SK-N-SH treated with all-trans-retinoic acid at 6 μM for 48 hours (cell line): ENCODE measurements around the gene NAA20.

Experiments used
- ATAC-seq: fragments of 200-7000 bp; cut with Tn5 transposase; 3 replicates; pipeline ENCODE4 v1.9.1; 2020; ENCODE audit warnings: mild to moderate bottlenecking, moderate library complexity
- ARNTL ChIP-seq: fragments of 450-650 bp; formaldehyde crosslinking; IDR thresholded peaks from 2 replicates; pipeline ENCODE4 v1.5.0; 2020; ENCODE audit warnings: low read depth, mild to moderate bottlenecking, moderate library complexity, borderline replicate concordance
- BACH2 ChIP-seq: fragments of 250-450 bp; sonication (Bioruptor Pico); IDR thresholded peaks from 2 replicates; pipeline ENCODE4 v1.9.0; 2021; ENCODE audit warnings: mild to moderate bottlenecking, borderline replicate concordance
- CSDC2 ChIP-seq: fragments of 250-450 bp; sonication (Bioruptor Pico); IDR thresholded peaks from 2 replicates; pipeline ENCODE4 v1.5.0; 2020; ENCODE audit warnings: mild to moderate bottlenecking, moderate library complexity
- CSRNP3 ChIP-seq: fragments of 250-450 bp; sonication (Bioruptor Pico); IDR thresholded peaks from 2 replicates; pipeline ENCODE4 v1.5.1; 2021; ENCODE audit warnings: mild to moderate bottlenecking, moderate library complexity
- ESRRG ChIP-seq: fragments of 250-450 bp; sonication (Bioruptor Pico); IDR thresholded peaks from 2 replicates; pipeline ENCODE4 v1.6.1; 2021; ENCODE audit warnings: mild to moderate bottlenecking
- GLIS3 ChIP-seq: fragments of 250-450 bp; sonication (Bioruptor Pico); IDR thresholded peaks from 2 replicates; pipeline ENCODE4 v1.5.0; 2020; ENCODE audit warnings: mild to moderate bottlenecking, moderate library complexity
- ISL1 ChIP-seq: fragments of 250-450 bp; sonication (Bioruptor Pico); IDR thresholded peaks from 2 replicates; pipeline ENCODE4 v2.1.2; 2022; ENCODE audit warnings: mild to moderate bottlenecking, moderate library complexity
- OSR1 ChIP-seq: fragments of 250-450 bp; sonication (Bioruptor Pico); IDR thresholded peaks from 2 replicates; pipeline ENCODE4 v1.8.0; 2022; ENCODE audit warnings: moderate library complexity, mild to moderate bottlenecking, inconsistent platforms
- PATZ1 ChIP-seq: fragments of 250-450 bp; sonication (Bioruptor Pico); IDR thresholded peaks from 2 replicates; pipeline ENCODE4 v1.8.0; 2020; ENCODE audit warnings: mild to moderate bottlenecking, moderate library complexity, borderline replicate concordance
- POU6F1 ChIP-seq: fragments of 250-450 bp; sonication (Bioruptor Pico); IDR thresholded peaks from 2 replicates; pipeline ENCODE4 v1.8.0; 2021; ENCODE audit warnings: low read depth, mild to moderate bottlenecking, moderate library complexity, borderline replicate concordance
- PPARA ChIP-seq: fragments of 250-450 bp; sonication (Bioruptor Pico); IDR thresholded peaks from 2 replicates; pipeline ENCODE4 v1.5.0; 2020; ENCODE audit warnings: mild to moderate bottlenecking, borderline replicate concordance
- RARB ChIP-seq: fragments of 250-450 bp; sonication (Bioruptor Pico); IDR thresholded peaks from 2 replicates; pipeline ENCODE4 v1.8.0; 2021; ENCODE audit warnings: mild to moderate bottlenecking, moderate library complexity
- SNAI2 ChIP-seq: fragments of 250-450 bp; sonication (Bioruptor Pico); IDR thresholded peaks from 2 replicates; pipeline ENCODE4 v1.5.0; 2020; ENCODE audit warnings: mild to moderate bottlenecking, moderate library complexity
- TCF4 ChIP-seq: fragments of 250-450 bp; sonication (Bioruptor Pico); IDR thresholded peaks from 2 replicates; pipeline ENCODE4 v1.8.0; 2021; ENCODE audit warnings: mild to moderate bottlenecking, moderate library complexity, borderline replicate concordance
- TOX ChIP-seq: fragments of 250-450 bp; sonication (Bioruptor Pico); IDR thresholded peaks from 2 replicates; pipeline ENCODE4 v1.8.0; 2021; ENCODE audit warnings: mild to moderate bottlenecking, moderate library complexity, borderline replicate concordance
- TSHZ2 ChIP-seq: fragments of 250-450 bp; sonication (Bioruptor Pico); IDR thresholded peaks from 2 replicates; pipeline ENCODE4 v1.5.0; 2020; ENCODE audit warnings: mild to moderate bottlenecking, moderate library complexity
- ZC3H10 ChIP-seq: fragments of 250-450 bp; sonication (Bioruptor Pico); IDR thresholded peaks from 2 replicates; pipeline ENCODE4 v1.5.1; 2021; ENCODE audit warnings: mild to moderate bottlenecking, moderate library complexity
- ZFP30 ChIP-seq: fragments of 450-650 bp; formaldehyde crosslinking; IDR thresholded peaks from 2 replicates; pipeline ENCODE4 v1.5.0; 2022; ENCODE audit warnings: mild to moderate bottlenecking, moderate library complexity
- ZNF565 ChIP-seq: fragments of 450-650 bp; formaldehyde crosslinking; conservative IDR thresholded peaks from 2 replicates; pipeline ENCODE4 v1.5.0; 2020; ENCODE audit warnings: low read depth, mild to moderate bottlenecking, moderate library complexity
- ZNF70 ChIP-seq: fragments of 450-650 bp; formaldehyde crosslinking; IDR thresholded peaks from 2 replicates; pipeline ENCODE4 v1.5.0; 2020; ENCODE audit warnings: mild to moderate bottlenecking, moderate library complexity
- TF ChIP-seq, protein P1 (sequence below): fragments of 250-450 bp; sonication (Bioruptor Pico); IDR thresholded peaks from 2 replicates; pipeline ENCODE4 v1.5.1; 2020; ENCODE audit warnings: low read depth, mild to moderate bottlenecking, moderate library complexity

NAA20 gene

DNA sequence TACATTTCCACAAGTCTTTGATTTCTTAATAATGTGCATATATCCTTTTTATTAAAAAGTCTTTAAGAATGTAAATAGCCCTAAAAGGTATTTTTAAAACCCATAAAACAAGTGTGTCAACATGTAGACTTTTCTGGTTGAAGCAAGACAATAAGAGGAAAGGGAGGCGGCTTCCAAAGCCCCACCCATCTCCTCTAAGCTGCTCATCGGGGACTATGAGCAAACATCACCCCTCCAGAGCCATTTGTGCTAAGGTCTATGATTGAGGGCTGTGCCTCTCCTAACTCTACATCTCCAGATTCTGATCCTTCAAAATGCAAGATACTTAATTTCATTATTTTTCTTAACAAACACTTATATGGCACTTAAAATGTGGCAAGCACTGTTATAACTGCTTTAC, 2.5 kb upstream of the NAA20 start:
- ATAC-seq: no peak
- TF ChIP-seq ZNF565 (no peak), BACH2 (CRISPR knock-in tag) (no peak), ZFP30 (CRISPR knock-in tag) (no peak), TCF4 (CRISPR knock-in tag) (no peak)

GRCh38 chr20:20017844-20018185, 653 bp downstream of the NAA20 start:
- no peak for TF ChIP-seq PPARA (CRISPR knock-in tag)
- no peak for TF ChIP-seq ISL1
- no peak for TF ChIP-seq ARNTL
- TF ChIP-seq ESRRG (CRISPR knock-in tag): no peak
- no peak for TF ChIP-seq RARB (CRISPR knock-in tag)
- TF ChIP-seq BACH2 (CRISPR knock-in tag): no peak
- no peak for TF ChIP-seq CSRNP3
- no peak for TF ChIP-seq TOX (CRISPR knock-in tag)
- TF ChIP-seq, protein P1, sequence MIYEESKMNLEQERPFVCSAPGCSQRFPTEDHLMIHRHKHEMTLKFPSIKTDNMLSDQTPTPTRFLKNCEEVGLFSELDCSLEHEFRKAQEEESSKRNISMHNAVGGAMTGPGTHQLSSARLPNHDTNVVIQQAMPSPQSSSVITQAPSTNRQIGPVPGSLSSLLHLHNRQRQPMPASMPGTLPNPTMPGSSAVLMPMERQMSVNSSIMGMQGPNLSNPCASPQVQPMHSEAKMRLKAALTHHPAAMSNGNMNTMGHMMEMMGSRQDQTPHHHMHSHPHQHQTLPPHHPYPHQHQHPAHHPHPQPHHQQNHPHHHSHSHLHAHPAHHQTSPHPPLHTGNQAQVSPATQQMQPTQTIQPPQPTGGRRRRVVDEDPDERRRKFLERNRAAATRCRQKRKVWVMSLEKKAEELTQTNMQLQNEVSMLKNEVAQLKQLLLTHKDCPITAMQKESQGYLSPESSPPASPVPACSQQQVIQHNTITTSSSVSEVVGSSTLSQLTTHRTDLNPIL (CRISPR knock-in tag): no peak
- TF ChIP-seq ZFP30 (CRISPR knock-in tag): no peak
- no peak for TF ChIP-seq ZNF565
- TF ChIP-seq GLIS3: no peak
- TF ChIP-seq ZNF70: no peak
- no peak for TF ChIP-seq TSHZ2 (CRISPR knock-in tag)
- TF ChIP-seq, all 23 proteins: peak for 0
- peak; percentile 33 for ATAC-seq

DNA sequence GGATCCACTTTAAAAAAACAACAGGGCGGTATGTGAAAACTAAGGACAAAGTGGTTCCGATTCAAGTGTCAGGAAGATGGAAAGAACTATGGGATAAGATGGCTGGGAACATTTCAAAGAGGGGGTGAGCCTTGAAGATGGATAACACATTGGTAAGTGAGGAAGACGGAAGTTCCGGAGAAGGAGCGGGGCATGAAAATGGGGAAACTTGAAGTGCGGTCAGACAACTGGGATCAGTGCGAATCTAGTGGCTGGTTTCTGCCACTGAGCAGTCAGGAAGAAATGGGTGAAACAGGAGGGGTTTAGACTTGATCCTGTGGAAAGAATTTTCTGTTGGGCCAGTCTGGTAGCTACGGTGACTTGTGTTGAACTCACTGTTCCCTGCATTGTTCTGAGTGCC, 1.2 kb downstream of the NAA20 start:
- no peak for ATAC-seq
- TF ChIP-seq ARNTL (no peak), SNAI2 (CRISPR knock-in tag) (no peak), POU6F1 (CRISPR knock-in tag) (no peak), CSRNP3 (no peak), ZFP30 (CRISPR knock-in tag) (no peak), PATZ1 (no peak), ZC3H10 (no peak), ESRRG (CRISPR knock-in tag) (no peak), TCF4 (CRISPR knock-in tag) (no peak), ZNF565 (no peak), PPARA (CRISPR knock-in tag) (no peak), OSR1 (no peak), ISL1 (no peak), CSDC2 (CRISPR knock-in tag) (no peak)
